Stimulated activated CD4-positive, alpha-beta T cell treated with anti-CD3 and anti-CD28 coated beads, Interleukin-2, amount 100 ng/mL, for 48 hours (primary cell): ENCODE measurements around the gene MACIR.

Experiments
- DNase-seq, 2 donors: peaks; one replicate each; pipeline ENCODE4 v3.0.0-alpha.2; 2020

The MACIR gene

DNA sequence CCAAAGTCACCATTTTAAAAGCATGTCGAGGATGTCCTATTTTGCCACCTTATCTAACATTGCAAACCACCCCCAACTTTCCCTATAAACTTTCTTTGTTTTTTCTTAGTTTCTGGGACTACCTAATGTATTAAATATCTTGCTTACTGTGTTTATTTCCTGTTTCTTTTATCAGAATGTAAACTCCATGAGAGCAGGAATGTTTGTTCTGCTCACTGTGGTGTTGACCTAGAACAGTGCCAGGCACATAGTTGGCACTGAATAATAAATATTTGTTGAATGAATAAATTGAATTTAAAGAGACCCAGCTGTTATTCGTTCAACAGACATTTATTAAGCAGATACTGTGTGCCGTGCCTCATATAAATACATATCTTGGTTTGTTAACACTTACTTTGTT, 35.2 kb downstream of the MACIR start:
- no peak for DNase-seq

GRCh38 chr5:103294906-103295305, 36.3 kb downstream of the MACIR start:
- DNase-seq, result no peak

- DNase-seq, result no peak
Observed at GRCh38 chr5:103295424-103295823, 36.9 kb downstream of the MACIR start.

- DNase-seq, result no peak
Observed at GRCh38 chr5:103295871-103296270, 37.3 kb downstream of the MACIR start.

DNA sequence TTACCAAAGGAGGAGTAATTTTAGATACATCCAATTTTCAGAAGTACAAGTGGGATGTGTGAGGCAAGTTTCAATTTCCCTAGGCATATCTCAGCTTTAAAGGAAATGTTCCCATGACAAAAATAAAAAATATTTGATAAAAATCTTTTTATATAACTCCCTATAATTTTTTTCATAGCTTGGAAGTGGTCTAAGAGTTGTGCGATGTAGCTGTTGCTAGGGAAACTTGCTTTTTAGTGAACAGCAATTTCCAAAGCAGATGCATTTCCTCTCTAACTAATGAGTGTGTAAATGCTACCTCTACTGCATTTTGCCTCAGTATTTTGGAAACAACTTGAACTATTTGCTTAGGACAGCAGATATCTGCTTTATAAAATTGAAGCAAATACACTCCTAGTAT, 39.6 kb downstream of the MACIR start:
- no peak for DNase-seq

GRCh38 chr5:103298607-103299188, 40.1 kb downstream of the MACIR start:
- DNase-seq, result no peak

DNA sequence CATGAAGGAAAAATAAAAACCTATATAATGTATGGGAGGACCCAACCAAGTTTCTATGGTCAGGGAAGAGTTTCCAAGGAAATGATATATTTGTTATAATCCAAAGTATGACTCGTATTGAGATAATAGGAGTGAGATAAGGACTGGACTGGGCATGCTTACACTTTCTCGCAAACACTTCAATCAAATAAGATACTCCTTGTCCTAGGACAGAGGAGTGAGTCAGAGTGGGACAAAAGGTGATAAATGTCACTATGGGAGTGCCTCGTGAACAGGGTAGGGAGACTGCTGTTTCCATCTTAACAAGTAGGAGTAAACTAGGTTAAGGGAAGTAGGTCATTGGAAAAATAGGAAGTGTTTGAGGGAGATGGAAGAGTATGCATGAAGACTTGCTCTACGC, 47.2 kb downstream of the MACIR start:
- no peak for DNase-seq

- no peak for DNase-seq
Observed at GRCh38 chr5:103307470-103307869, 48.9 kb downstream of the MACIR start.

GRCh38 chr5:103308774-103309173, 50.2 kb downstream of the MACIR start:
- DNase-seq, result no peak

DNA sequence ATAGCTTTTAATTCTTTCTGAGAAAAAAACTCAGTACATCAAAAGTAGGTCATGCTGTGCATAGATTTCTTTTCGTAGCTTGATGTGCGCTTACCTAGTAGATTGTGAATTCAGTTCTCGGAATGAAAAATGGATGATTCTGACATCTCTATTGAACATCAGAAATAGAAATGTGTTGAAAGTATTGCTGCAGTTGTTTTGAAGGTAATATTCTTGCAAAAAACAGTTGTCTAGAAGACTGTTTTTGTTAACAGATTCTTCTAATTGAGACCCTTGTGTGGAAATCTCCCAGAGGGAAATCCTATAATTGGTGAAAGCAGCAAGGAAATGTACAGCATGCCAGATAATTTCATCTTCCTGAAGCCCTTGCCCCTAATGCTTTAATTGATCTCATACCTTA, 54.5 kb downstream of the MACIR start:
- DNase-seq, result no peak

DNA sequence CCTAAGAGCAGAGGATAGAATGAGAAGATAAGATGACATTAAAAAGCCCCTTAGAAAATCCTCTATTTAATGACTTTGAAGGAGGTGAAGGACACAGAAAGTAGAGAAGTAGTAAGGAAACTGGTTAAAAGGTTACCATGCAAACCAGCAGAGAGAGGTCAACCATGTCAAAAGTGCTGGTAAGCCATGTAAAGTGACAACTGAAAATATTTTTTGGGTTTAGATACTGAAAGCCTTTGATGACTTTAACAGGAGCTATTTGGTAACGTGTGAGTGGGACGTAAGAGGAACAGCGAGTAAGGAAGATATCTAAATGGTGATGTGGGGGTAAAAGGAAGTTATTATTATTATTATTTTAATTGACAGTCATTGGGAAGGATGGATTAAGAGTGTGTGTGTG, 56.9 kb downstream of the MACIR start:
- DNase-seq, result no peak

DNA sequence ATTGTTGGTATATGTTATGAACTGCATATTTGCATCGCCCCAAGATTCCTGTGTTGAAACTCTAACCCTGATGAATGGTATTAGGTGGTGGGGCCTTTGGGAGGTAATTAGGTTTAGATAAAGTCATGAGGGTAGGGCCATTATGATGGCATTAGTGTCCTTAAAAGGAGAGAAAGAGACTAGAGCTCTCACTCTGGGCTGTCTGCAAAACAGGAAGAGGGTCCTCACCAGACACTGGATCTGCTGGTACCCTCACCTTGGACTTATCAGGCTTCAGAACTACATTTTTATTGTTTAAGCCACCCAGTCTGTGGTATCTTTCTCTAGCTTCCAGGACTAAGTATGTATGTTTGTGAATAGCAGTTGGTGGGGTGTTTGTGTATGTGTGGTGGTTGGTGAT, 68.9 kb downstream of the MACIR start:
- DNase-seq, result no peak

GRCh38 chr5:103327893-103328292, 69.3 kb downstream of the MACIR start:
- DNase-seq, result no peak
